NCI-H748 (cell line): ENCODE measurements around the gene ESPN.
A peak's percentile ranks its signal among the peaks of the same experiment; 100 is the strongest.

Experiments
- DNase-seq: peaks from one replicate; lab custom pipeline; 2025; ENCODE audit not compliant: unreplicated experiment; lab: John Stamatoyannopoulos, UW

ESPN gene

DNA sequence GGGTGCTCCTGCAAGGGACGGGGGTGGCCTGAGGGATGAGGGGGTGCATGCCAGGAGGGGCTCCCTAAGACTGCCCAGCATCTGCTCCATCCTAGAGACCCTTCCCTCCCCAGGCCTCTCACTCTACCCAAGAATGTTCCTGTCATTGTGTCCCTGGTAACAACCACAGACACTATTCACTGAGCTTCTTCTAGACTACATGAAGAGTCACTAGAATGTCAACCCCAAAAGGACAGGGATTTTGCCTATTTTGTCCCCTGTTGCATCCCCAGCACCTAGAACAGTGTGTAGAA lies 38.5 kb downstream of the ESPN start:
- DNase-seq: no peak

GRCh38 chr1:6464514-6464836 lies 39.9 kb downstream of the ESPN start:
- no peak for DNase-seq

DNA sequence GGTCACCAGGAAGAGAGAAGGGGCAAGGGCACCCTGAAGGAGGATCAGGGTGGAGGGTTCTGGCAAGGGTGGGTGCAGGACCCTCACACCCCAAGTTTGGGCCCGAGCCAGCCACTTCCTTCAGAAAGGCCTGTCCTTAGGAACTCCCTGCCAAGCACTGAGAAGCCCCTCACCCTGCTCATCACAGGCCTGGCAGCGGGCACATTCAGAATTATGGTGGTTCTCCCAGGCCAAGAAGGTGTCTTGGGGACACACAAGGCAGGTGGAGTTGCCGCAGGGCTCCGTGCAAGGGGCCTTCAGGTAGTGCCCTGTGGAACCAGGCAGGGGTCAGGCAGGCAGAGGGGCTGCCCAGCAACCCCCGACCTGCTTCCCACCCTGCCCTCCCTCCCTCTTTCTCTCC lies 40.3 kb downstream of the ESPN start:
- DNase-seq: no peak

GRCh38 chr1:6465461-6466005 lies 41.0 kb downstream of the ESPN start:
- DNase-seq: no peak

DNA sequence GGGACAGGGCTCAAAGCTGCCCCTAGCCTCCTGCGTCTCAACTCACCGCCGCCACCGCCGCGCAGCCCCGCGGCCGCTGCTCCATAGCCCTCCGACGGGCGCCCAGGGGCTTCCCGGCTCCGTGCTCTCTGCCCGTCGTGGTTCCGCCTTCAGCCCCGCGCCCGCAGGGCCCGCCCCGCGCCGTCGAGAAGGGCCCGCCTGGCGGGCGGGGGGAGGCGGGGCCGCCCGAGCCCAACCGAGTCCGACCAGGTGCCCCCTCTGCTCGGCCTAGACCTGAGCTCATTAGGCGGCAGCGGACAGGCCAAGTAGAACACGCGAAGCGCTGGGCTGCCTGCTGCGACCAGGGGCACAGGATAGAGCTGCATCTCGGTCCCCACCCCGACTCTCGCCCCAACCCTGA lies 41.4 kb downstream of the ESPN start, which contains the start of gene TNFRSF25:
Gene TNFRSF25 (minus strand): TSS at position 151 of the 400 bp plus-strand sequence. CDS start 66 bp downstream, at position 85.
- no peak for DNase-seq

DNA sequence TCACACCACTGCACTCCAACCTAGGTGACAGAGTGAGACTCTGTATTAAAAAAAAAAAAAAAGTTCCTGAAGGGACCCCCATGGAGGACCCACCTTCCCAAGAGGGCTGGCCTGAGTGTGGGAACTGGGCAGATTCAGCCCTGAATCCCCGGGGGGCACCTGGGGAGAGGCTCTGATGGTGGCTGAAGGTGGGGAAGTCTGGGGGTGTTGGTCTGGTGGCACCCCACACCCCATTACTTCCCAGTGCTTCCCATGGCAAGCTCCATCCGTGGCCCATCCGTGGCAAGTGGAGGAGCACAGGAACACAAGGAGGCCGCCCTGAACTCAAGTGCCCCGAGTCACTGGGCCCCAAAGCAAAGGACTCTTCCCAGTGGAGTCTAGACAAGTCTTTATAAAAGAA lies 42.2 kb downstream of the ESPN start:
- no peak for DNase-seq

DNA sequence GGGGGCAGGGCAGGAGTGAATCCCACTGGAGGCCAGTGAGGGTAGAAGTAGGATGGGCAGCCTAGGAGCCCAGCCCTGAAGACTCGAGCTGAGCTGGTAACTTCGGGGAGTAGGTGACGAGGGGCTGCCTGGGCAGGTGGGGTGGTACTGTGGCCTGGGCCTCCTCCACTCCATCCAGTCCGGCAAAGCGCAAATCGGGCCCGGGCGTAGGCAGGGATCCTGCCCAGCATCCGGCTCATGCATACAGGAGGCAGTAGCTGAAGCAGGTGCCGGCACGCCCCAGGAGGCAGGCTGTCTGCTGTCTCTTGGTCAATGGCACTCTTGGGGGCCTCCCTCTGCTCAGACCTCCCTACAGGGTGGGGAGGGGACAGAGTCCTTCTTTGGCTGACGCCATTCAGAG lies 42.6 kb downstream of the ESPN start:
- no peak for DNase-seq

GRCh38 chr1:6467744-6468688 lies 43.4 kb downstream of the ESPN start:
- no peak for DNase-seq

DNA sequence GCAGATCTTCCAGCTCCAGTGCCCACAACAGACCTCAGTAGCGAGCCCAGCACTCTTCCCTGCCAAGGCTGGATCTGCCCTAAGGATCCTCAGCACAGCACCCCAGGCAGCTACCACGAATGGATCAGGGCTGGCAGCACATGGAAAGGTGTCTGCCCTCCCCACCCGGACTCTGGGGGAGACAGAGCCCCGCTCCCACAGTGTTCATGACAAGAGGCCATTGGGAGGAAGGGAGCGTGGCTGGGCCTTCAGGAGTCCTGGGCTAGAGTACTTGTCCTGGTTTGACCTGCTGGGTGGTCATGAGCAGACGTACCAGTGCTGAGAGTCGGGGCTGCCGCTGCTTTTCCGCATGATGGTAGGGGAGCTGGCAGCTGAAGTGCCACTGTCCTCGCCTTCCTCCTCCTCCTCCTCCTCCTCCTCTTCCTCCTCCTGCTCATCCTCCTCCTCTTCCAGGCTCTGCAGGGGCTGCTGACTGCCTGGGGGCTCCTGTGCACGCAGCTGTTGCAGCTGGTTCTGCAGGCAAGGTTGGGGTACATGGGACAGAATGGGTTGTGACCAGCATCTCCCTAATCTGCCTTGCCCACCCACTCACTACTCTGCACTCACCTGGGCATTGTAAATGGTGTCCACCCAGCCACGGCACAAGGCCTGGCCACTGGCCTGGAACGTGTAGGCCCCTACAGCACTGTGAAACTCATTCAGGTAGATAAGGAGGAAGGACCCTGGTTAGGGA lies 44.3 kb downstream of the ESPN start:
- no peak for DNase-seq

- DNase-seq: no peak
These were observed 45.8 kb downstream of the ESPN start for GRCh38 chr1:6470132-6471085.

DNA sequence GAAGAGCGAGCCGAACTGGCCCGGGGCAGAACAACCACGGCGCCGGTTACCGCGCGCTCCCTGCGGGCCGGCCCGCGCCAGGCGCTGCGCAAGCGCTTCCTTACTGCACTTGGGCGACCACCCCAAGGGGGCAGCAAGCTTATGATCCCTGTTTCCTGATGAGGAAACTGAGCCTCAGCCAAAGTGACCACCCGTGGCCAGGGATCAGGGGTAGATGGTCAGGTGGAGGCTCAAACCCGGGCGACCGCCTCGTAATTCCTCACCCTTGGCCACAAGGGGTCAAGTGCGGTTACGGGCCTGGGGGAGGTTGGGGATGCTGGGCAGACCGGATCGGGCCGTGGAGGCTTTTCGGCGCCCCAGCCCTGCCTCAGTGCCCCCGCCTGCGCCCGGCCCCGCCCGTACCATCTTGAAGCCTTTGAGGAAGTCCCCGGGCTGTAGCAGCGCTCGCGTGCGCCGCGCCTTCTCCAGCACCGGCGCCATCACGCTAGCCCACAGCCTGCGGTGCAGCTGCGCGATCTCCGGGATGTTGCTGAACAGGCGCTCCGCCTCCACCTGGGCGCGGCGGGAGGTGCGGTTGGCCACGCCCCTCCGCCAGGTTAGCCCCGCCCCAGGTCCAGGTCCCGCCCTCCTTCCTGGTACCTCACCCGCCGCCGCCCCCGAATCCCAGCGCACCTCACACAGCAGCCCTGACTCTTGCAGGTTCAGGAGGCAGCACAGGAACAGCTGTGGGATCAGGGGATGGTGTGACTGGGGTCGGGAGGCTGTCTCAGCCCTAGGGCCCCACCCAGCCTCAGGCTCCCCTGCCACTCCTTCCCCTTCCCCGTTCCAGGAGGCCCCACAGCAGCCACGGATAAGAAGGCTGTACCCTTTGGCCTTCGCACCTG lies 46.8 kb downstream of the ESPN start:
- DNase-seq: no peak

DNA sequence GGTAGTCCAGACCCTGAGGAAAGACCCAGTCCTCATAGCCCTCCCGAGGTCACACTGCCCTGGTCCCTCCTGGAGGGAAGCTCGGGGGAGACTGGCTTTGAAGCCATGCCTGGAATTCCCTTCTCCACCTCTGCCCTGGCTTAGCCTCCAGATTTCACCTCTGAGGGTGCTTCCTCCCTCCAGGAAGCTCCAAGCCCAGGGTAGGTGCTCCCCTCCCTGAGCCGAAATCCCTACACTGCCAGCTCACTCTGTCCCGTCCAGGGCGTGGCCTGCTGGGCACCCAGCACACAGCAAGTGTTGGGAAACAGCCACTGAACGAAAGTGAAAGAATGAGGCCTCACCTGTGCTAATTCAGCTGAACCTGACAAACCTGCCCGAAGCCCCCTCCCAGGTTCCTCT lies 47.4 kb downstream of the ESPN start:
- DNase-seq: no peak

GRCh38 chr1:6472391-6472790 lies 47.8 kb downstream of the ESPN start:
- DNase-seq: no peak

GRCh38 chr1:6473156-6473555 lies 48.6 kb downstream of the ESPN start:
- DNase-seq: no peak

GRCh38 chr1:6473974-6474814 lies 49.6 kb downstream of the ESPN start:
- peak; percentile 88 for DNase-seq

DNA sequence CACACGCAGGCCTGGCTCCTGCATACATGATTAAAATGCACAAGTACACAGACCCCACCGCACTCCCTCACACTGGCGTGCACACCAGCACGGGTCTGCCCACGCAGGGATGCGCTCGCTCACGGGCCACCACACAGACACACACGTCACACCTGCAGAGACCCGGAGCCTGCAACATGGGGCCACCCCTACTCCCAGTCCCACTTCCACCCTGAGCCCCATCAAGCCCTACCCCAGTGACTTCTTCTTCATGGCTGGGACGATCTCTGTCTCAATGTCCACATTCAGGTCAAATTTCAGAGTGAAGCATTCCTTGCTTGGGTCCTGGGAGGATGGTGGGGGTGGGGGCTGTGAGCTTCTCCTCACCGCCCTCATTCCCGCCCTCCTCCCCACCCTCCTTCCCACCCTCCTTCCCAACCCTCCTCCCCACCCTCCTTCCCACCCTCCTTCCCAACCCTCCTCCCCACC lies 50.3 kb downstream of the ESPN start:
- no peak for DNase-seq

DNA sequence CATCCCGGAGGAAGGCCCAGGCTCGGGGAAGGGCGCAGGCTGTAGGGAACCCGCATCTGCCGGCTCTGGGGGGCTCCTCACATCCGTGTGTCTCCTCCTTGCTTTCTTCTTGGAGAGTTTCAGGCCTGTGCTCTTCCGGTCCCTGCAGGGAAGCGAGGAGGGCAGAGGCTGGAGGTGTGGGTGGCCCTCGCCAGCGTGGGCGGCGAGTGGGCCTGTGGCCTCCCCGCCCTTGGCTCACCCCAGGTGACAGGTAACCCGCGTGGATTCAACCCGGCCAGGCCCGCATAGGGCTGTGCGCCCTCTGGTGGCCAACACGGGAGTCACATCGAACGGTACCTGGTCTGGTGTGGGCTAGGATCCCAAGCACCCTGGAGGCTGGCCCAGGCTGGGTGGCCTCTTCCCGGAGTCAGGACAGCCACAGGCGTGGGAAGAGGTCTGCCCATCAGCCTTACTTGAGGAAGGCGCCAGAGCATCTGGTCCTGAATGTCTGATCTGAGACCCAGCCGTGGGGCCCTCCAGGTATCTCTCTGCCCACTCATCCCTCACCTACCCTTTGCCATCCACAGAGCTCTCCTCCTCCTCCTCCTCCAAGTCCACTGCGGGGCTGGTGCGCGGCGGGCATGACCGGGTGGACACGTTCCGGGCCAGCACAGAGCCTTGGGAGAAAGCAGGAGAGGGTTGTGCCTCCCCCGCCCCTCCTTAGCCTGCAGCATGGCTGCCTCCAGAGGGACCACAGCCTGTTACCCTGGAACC lies 51.0 kb downstream of the ESPN start:
- DNase-seq: peak; percentile 47

DNA sequence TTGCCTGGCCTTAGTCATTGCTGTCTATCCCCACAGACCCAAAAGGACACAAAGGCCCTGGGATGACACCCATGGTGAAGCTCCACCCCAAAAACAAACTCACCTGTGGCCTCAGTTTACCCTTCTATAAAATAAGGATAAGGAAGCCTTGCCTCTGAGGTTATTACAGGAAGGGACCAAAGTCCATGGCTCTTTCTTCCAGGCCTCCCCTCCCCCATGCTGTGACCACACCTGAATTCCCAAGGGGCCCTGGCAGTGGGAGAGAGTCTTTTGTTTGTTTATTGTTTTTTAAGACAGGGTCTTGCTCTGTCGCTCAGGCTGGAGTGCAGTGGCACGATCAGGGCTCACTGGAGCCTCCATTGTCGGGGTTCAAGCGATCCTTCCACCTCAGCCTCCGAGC lies 51.9 kb downstream of the ESPN start:
- no peak for DNase-seq
